SK-N-MC (cell line): ENCODE data around the gene MINDY3.

Experiments
- EZH2 ChIP-seq: fragments of 200-600 bp; sonication (generic); IDR thresholded peaks from one replicate; pipeline ENCODE4 v1.6.1; 2017; ENCODE audit warnings: antibody characterized with exemption
- FOXP2 ChIP-seq: optimal IDR thresholded peaks from 2 replicates; pipeline ENCODE3; 2011; ENCODE audit warnings: mild to moderate bottlenecking, moderate library complexity; ENCODE audit not compliant: insufficient read depth; ENCODE audit errors: extremely low read length, control extremely low read depth

DNA sequence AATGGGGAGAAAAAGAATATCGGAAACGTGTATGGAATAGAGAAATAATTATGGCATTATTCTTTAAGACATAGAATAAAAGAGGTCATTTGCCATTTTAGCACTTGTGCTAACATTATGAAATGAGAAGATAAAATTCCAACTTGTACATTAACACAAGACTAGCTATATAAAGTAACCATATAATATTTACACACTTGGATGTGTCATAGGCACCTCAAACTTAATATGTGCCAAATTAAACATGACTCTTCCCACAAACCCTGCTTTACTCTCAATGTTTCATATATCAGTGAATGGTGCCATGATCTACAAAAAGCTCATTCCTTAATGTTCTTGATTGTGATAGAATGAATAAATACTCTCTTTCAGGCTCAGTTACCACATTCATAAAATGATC, 4.1 kb upstream of the MINDY3 start:
- no peak for TF ChIP-seq FOXP2
- no peak for TF ChIP-seq EZH2
